Nucleus accumbens (tissue), 56 donors: Measurements from ENCODE around the gene SPATA17.

Experiments used
- DNase-seq, 56 donors: peaks; one replicate each; lab custom pipeline; 2025; lab: John Stamatoyannopoulos, UW

Gene SPATA17

GRCh38 chr1:217846733-217847132 lies 215.6 kb downstream of the SPATA17 start:
- no peak for DNase-seq

GRCh38 chr1:217847643-217848042 lies 216.5 kb downstream of the SPATA17 start:
- DNase-seq: no peak

- DNase-seq: no peak
Observed at GRCh38 chr1:217856342-217857034, 225.3 kb downstream of the SPATA17 start.

GRCh38 chr1:217857061-217857460 lies 225.9 kb downstream of the SPATA17 start:
- peak in 16 of 56 donors; percentile 0 to 45 (median 6) for DNase-seq

GRCh38 chr1:217861658-217862057 lies 230.5 kb downstream of the SPATA17 start:
- no peak for DNase-seq

- no peak for DNase-seq
Observed at GRCh38 chr1:217867446-217867995, 236.4 kb downstream of the SPATA17 start.

- no peak for DNase-seq
Observed at GRCh38 chr1:217871955-217872354, 240.8 kb downstream of the SPATA17 start.

GRCh38 chr1:217875229-217875628 lies 244.1 kb downstream of the SPATA17 start:
- DNase-seq: no peak

- no peak for DNase-seq
Observed at GRCh38 chr1:217876401-217876800, 245.3 kb downstream of the SPATA17 start.

GRCh38 chr1:217876896-217877295 lies 245.8 kb downstream of the SPATA17 start:
- no peak for DNase-seq

GRCh38 chr1:217881131-217881543 lies 250.0 kb downstream of the SPATA17 start:
- DNase-seq: no peak

GRCh38 chr1:217881607-217882332 lies 250.6 kb downstream of the SPATA17 start:
- DNase-seq: no peak

- no peak for DNase-seq
Observed at GRCh38 chr1:217885181-217885580, 254.0 kb downstream of the SPATA17 start.

- DNase-seq: no peak
Observed at GRCh38 chr1:217888328-217888727, 257.2 kb downstream of the SPATA17 start.

GRCh38 chr1:217889401-217889800 lies 258.3 kb downstream of the SPATA17 start:
- peak in 1 of 56 donors; percentile 1 for DNase-seq

GRCh38 chr1:217891966-217892365 lies 260.8 kb downstream of the SPATA17 start:
- DNase-seq: no peak

GRCh38 chr1:217892750-217893149 lies 261.6 kb downstream of the SPATA17 start:
- DNase-seq: no peak

- no peak for DNase-seq
Observed at GRCh38 chr1:217895841-217896240, 264.7 kb downstream of the SPATA17 start.

- DNase-seq: no peak
Observed at GRCh38 chr1:217896490-217896889, 265.3 kb downstream of the SPATA17 start.

GRCh38 chr1:217897100-217897499 lies 266.0 kb downstream of the SPATA17 start:
- no peak for DNase-seq

GRCh38 chr1:217899614-217900013 lies 268.5 kb downstream of the SPATA17 start:
- DNase-seq: no peak

- no peak for DNase-seq
Observed at GRCh38 chr1:217907504-217907903, 276.4 kb downstream of the SPATA17 start.
